T-helper 17 cell (primary cell): ENCODE results near the gene HSPA4. TPM values are rescaled to one million over a fixed set of nuclear protein-coding genes. Genes with fewer than 3 reads are reported as not detected.
"Not testable (repeated sequence)": the region's sequence is repeated elsewhere in the genome, so short reads cannot be mapped to it uniquely, and the experiment has no call there.

Experiments
- ATAC-seq: fragments of 150-1000 bp; cut with Tn5 transposase; 2 replicates; pipeline ENCODE4 v1.10.0; 2021; ENCODE audit warnings: mild to moderate bottlenecking, moderate library complexity
- DNase-seq, 3 donors: peaks; one replicate each; pipeline versions ENCODE4 v3.0.0 to v3.0.0-alpha.2; 2020 to 2021
- H3K9me3 ChIP-seq: one replicate; pipeline ENCODE4 v1.7.0; 2013; ENCODE audit warnings: low read length, mild to moderate bottlenecking; ENCODE audit not compliant: control insufficient read depth, poor library complexity, severe bottlenecking
- H3K27ac Mint-ChIP-seq: one replicate; pipeline ENCODE4 v1.8.0; 2022; ENCODE audit warnings: mild to moderate bottlenecking, moderate library complexity, mixed read lengths
- H3K27me3 Mint-ChIP-seq: one replicate; pipeline ENCODE4 v1.8.0; 2022; ENCODE audit warnings: mixed read lengths
- H3K36me3 Mint-ChIP-seq: one replicate; pipeline ENCODE4 v1.8.0; 2022; ENCODE audit warnings: low read depth, mixed read lengths
- H3K4me1 Mint-ChIP-seq: one replicate; pipeline ENCODE4 v1.8.0; 2022; ENCODE audit warnings: mild to moderate bottlenecking, mixed read lengths
- H3K4me3 Mint-ChIP-seq: one replicate; pipeline ENCODE4 v1.8.0; 2022; ENCODE audit warnings: mild to moderate bottlenecking, moderate library complexity, mixed read lengths
- total RNA-seq, 4 donors: library from RNA in 2 of 4; stranded (reverse) in 2 of 4; gene quantifications; one replicate each; pipeline ENCODE4 v1.2.3 and lab custom pipeline; 2022 to 2026

Gene HSPA4
- total RNA-seq, 2 donors from 2014 or later: 49.3 to 50.1 TPM

DNA sequence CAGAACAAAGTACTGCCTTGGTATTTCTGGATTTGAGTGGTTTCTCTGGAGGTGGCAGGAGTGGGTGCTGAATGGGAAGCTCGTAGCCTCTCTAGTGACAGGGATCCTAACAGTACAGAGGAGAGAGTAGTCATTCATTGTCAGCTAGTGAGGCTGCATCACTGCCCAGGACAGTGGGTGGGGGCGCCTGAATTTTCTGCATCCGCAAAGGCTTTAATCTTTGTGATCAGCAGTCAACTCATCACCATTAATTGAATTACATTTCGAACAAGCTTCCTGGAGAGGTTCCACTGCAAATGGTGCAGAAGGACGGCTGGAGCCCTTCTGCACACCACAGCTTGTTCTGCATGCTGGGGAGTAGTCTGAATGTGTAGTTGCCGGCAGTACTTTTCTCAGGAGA is 77.5 kb downstream of the HSPA4 start:
- Mint-ChIP-seq H3K4me3 (no peak overlapping the region), H3K27ac (no peak overlapping the region), H3K4me1 (peaks cover 4% of the 10 kb centered on the region), H3K36me3 (no peaks in the 10 kb centered on the region), H3K27me3 (peaks cover 10% of the 10 kb centered on the region)
- H3K9me3 ChIP-seq: no peaks in the 10 kb centered on the region
- ATAC-seq (no peak), DNase-seq (no peak)

GRCh38 chr5:133129950-133130349 is 78.1 kb downstream of the HSPA4 start:
- DNase-seq: no peak
- H3K27ac Mint-ChIP-seq: no peak overlapping the region
- H3K27me3 Mint-ChIP-seq: peaks cover 10% of the 10 kb centered on the region
- H3K9me3 ChIP-seq: no peaks in the 10 kb centered on the region
- H3K36me3 Mint-ChIP-seq: no peaks in the 10 kb centered on the region
- no peak overlapping the region for H3K4me3 Mint-ChIP-seq
- no peak for ATAC-seq
- peaks cover 4% of the 10 kb centered on the region for H3K4me1 Mint-ChIP-seq

DNA sequence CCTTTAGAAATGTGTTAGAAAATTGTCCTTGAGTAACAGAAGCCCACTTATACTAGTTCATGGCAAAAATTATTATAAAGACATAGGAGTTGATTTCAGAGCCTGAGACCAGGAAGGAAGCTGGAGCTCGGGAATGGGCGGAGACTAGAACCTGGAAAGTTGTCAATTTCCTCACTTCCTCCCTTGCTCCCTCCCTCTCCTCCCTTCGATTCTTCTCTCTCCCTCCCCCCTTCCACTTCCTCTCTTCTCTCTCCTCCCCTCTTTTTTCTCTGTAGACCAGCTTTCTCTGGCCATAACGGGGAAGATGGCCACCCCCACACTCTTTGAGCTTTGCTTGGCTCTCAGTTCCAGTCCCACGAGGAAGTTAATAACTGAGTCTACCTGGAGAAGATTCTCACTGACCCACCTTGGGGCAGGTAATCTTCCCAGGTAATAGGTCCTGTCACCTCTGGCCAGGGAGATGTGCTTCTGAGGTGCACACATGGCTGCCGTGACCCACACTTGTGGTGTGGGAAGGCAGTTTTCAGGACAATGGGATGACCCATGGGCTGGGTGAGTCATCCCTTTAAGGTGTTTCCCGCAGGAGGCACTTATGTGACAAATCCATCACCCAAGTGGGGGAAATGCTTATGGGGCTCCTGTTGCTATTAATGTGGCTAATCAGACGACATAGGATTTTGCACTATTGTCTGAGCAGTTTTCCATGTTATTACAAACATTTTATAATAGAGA is 78.7 kb downstream of the HSPA4 start:
- no peak overlapping the region for H3K27ac Mint-ChIP-seq
- no peaks in the 10 kb centered on the region for H3K9me3 ChIP-seq
- peaks cover 4% of the 10 kb centered on the region for H3K4me1 Mint-ChIP-seq
- H3K4me3 Mint-ChIP-seq: no peak overlapping the region
- DNase-seq (no peak), ATAC-seq (no peak)
- H3K27me3 Mint-ChIP-seq: peaks cover 10% of the 10 kb centered on the region
- H3K36me3 Mint-ChIP-seq: no peaks in the 10 kb centered on the region

DNA sequence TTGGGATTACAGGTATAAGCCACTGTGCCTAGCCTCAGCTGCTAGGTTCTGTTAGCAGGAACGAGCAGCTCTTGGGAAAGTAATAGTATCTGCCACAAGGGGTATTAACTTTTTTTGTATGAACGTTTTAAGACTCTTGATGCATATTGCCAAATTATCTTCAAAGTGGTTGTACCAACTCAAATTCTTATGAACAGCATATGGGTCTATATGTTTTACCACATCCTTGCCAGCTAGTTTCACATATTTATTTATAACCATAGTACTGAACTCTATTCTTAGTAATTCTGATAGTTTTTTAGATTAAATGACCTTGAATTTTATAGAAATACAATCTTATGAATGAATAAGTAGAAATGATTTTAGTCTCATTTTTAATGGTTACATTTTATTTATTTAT is 80.9 kb downstream of the HSPA4 start:
- ATAC-seq (no peak), DNase-seq (no peak)
- Mint-ChIP-seq H3K36me3 (no peaks in the 10 kb centered on the region), H3K4me3 (no peak overlapping the region), H3K4me1 (peaks cover 2% of the 10 kb centered on the region), H3K27ac (no peak overlapping the region), H3K27me3 (no peaks in the 10 kb centered on the region)
- H3K9me3 ChIP-seq: no peaks in the 10 kb centered on the region

DNA sequence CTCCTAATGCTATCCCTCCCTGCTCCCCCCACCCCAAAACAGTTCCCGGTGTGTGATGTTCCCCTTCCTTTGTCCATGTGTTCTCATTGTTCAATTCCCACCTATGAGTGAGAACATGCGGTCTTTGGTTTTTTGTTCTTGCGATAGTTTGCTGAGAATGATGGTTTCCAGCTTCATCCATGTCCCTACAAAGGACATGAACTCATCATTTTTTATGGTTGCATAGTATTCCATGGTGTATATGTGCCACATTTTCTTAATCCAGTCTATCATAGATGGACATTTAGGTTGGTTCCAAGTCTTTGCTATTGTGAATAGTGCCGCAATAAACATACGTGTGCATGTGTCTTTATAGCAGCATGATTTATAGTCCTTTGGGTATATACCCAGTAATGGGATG is 81.4 kb downstream of the HSPA4 start:
- ATAC-seq, H3K4me1 Mint-ChIP-seq, H3K9me3 ChIP-seq, H3K27ac Mint-ChIP-seq, H3K4me3 Mint-ChIP-seq, H3K27me3 Mint-ChIP-seq, DNase-seq, H3K36me3 Mint-ChIP-seq: not testable (repeated sequence)

DNA sequence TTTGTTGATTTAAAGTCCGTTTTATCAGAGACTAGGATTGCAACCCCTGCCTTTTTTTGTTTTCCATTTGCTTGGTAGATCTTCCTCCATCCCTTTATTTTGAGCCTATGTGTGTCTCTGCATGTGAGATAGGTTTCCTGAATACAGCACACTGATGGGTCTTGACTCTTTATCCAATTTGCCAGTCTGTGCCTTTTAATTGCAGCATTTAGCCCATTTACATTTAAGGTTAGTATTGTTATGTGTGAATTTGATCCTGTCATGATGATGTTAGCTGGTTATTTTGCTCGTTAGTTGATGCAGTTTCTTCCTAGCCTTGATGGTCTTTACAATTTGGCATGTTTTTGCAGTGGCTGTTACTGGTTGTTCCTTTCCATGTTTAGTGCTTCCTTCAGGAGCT is 85.1 kb downstream of the HSPA4 start:
- H3K4me1 Mint-ChIP-seq, ATAC-seq, H3K36me3 Mint-ChIP-seq, H3K4me3 Mint-ChIP-seq, H3K9me3 ChIP-seq, H3K27ac Mint-ChIP-seq, DNase-seq, H3K27me3 Mint-ChIP-seq: not testable (repeated sequence)

GRCh38 chr5:133140311-133140710 is 88.5 kb downstream of the HSPA4 start:
- Mint-ChIP-seq H3K27me3 (no peaks in the 10 kb centered on the region), H3K27ac (no peak overlapping the region), H3K4me1 (no peaks in the 10 kb centered on the region), H3K4me3 (no peak overlapping the region), H3K36me3 (no peaks in the 10 kb centered on the region)
- ATAC-seq (no peak), DNase-seq (no peak)
- no peaks in the 10 kb centered on the region for H3K9me3 ChIP-seq

DNA sequence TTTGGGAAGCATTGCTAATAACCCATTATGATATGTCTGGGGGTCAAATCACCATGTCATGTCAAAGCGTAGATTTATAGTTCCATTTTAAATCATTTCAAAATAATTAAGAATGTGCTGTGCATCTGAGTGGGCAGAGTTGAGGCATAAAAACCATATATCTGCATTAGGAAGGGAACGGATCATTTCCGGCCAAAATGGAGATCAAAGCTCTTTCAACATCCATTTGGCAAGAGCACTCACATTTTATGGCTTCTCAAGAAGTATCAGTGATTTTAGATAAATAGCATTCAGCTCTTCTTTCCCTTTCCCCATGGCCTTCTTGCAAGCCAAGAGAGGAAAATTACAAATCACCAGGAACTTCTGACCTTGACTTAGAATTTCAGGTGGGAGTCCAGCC is 89.9 kb downstream of the HSPA4 start:
- no peak overlapping the region for H3K27ac Mint-ChIP-seq
- H3K4me1 Mint-ChIP-seq: no peaks in the 10 kb centered on the region
- ATAC-seq (no peak), DNase-seq (no peak)
- no peaks in the 10 kb centered on the region for H3K36me3 Mint-ChIP-seq
- H3K27me3 Mint-ChIP-seq: no peaks in the 10 kb centered on the region
- no peak overlapping the region for H3K4me3 Mint-ChIP-seq
- H3K9me3 ChIP-seq: no peaks in the 10 kb centered on the region

DNA sequence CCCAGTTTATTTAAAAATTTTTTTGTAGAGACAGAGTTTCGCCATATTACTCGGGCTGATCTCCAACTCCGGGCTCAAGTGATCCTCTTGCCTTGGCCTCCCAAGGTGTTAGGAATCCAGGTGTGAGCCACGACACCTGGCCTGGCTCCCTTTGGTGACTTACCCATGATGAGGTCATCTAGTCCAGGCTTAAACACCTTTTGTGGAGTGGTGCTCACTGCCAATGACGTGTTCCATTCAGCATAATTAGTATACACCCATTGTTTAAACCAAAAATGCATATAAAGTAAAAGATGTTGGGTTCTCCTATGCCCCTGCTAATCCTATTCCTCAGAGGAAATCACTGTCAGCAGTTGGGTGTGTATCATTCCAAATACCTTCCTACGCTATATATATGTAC is 91.0 kb downstream of the HSPA4 start:
- Mint-ChIP-seq H3K36me3 (no peaks in the 10 kb centered on the region), H3K4me3 (no peak overlapping the region), H3K27ac (no peak overlapping the region), H3K27me3 (no peaks in the 10 kb centered on the region), H3K4me1 (no peaks in the 10 kb centered on the region)
- H3K9me3 ChIP-seq: no peaks in the 10 kb centered on the region
- ATAC-seq (no peak), DNase-seq (no peak)

GRCh38 chr5:133144245-133144981 is 92.6 kb downstream of the HSPA4 start:
- Mint-ChIP-seq H3K4me1 (peaks cover 10% of the 10 kb centered on the region), H3K27me3 (no peaks in the 10 kb centered on the region), H3K36me3 (no peaks in the 10 kb centered on the region), H3K27ac (no peak overlapping the region), H3K4me3 (no peak overlapping the region)
- H3K9me3 ChIP-seq: no peaks in the 10 kb centered on the region
- ATAC-seq (no peak), DNase-seq (no peak)

GRCh38 chr5:133145436-133146170 is 93.8 kb downstream of the HSPA4 start:
- no peaks in the 10 kb centered on the region for H3K36me3 Mint-ChIP-seq
- H3K27ac Mint-ChIP-seq: no peak overlapping the region
- no peak for ATAC-seq
- H3K9me3 ChIP-seq: no peaks in the 10 kb centered on the region
- H3K27me3 Mint-ChIP-seq: no peaks in the 10 kb centered on the region
- peaks cover 10% of the 10 kb centered on the region for H3K4me1 Mint-ChIP-seq
- no peak overlapping the region for H3K4me3 Mint-ChIP-seq
- no peak for DNase-seq

DNA sequence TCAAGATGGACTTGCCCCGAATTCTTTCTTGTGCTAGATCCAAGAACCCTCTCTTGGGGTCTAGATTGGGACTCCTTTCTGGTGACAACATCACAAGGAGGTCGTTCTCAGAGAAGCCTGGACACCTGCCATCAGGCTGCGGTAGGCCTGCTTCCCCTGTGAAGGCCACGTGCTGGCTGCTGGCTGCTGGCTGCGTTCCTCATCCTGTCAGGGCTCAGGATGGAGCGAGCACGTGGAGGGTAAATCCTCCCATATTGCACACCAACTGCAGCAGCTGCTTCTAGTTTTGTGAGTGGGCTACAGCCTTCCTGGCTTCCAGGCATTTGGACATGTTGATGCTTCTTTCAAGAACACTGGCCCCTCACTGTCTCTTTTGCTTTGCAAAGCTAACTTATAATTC is 95.6 kb downstream of the HSPA4 start:
- no peak for ATAC-seq
- no peak overlapping the region for H3K4me3 Mint-ChIP-seq
- no peak for DNase-seq

DNA sequence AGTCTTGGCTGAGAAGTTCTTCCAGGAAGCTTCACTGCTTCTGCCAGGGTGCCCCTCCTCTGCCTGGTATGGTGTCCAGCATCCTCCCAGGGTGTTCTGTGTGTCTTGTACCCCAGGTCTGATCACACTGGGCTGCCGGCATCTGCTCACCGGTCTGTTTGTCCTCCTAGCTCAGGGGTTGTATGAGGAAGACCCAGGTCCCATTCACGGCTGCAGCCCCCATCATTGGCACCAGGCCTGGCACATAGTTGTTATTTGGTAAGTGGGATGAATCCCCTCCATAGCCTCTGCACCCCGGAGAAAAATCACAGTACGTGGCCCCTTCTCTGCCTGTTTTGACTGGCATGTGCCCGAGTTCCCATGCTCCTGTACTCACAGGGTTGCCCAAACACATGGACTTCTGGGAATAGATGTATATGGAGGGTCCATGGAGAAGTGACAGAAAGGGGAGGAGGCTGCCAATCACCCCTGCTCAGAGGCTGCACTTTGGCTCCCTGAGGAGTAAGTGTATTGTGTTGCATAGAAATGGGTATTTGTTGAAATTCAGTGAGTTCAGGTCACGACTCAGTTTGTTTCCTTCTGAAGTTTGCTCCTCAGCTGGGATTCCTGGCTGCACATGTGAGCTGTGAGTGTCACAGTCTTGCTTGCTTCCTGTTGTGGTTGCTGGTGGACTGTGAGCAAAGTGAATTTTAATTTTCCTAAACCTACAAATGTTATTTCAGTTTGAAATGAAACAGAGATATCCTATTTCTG is 96.2 kb downstream of the HSPA4 start:
- DNase-seq (no peak), ATAC-seq (no peak)
- no peak overlapping the region for H3K4me3 Mint-ChIP-seq
- H3K4me1 Mint-ChIP-seq: peaks cover 10% of the 10 kb centered on the region
- H3K36me3 Mint-ChIP-seq: no peaks in the 10 kb centered on the region
- H3K27me3 Mint-ChIP-seq: peaks cover 5% of the 10 kb centered on the region
- peak overlapping the region; percentile 54 for H3K27ac Mint-ChIP-seq
- no peaks in the 10 kb centered on the region for H3K9me3 ChIP-seq

More for the DNA sequence above, 95.6 kb downstream of the HSPA4 start:
- H3K27me3 Mint-ChIP-seq: no peaks in the 10 kb centered on the region
- peak overlapping the region; percentile 54 for H3K27ac Mint-ChIP-seq
- H3K9me3 ChIP-seq: no peaks in the 10 kb centered on the region
- H3K36me3 Mint-ChIP-seq: no peaks in the 10 kb centered on the region
- peaks cover 10% of the 10 kb centered on the region for H3K4me1 Mint-ChIP-seq
